HepG2 (cell line): ENCODE data around the gene NPTXR.

ENCODE experiments used
- HNF4G ChIP-seq, 2 experiments: sonication (generic) in 1 of 2; formaldehyde crosslinking in 1 of 2; IDR thresholded peaks; 2 replicates each; pipeline versions ENCODE4 v1.4.0 to v1.6.1; 2011 to 2020; ENCODE audit warnings: borderline replicate concordance in 2 of 2, low read depth in 2 of 2, mild to moderate bottlenecking in 2 of 2, low read length in 1 of 2, missing genetic modification reagents in 1 of 2, moderate library complexity in 1 of 2
- MYC ChIP-seq: sonication (generic); formaldehyde crosslinking; IDR thresholded peaks from 2 replicates; pipeline ENCODE4 v1.9.0; 2021; ENCODE audit warnings: missing genetic modification reagents, borderline replicate concordance
- SP1 ChIP-seq, 2 experiments: fragments of 450-650 bp in 1 of 2; sonication (generic) in 1 of 2; formaldehyde crosslinking in 1 of 2; IDR thresholded peaks; 2 replicates each; pipeline versions ENCODE4 v1.4.0 to v1.6.1; 2016 to 2020; ENCODE audit warnings: missing genetic modification reagents in 1 of 2
- STAG1 ChIP-seq: sonication (generic); formaldehyde crosslinking; IDR thresholded peaks from 2 replicates; pipeline ENCODE4 v1.4.0; 2020; ENCODE audit warnings: missing genetic modification reagents
- TEAD2 ChIP-seq: sonication (generic); formaldehyde crosslinking; IDR thresholded peaks from 2 replicates; pipeline ENCODE4 v1.9.0; 2021; ENCODE audit warnings: missing genetic modification reagents
- ZNF234 ChIP-seq: sonication (generic); formaldehyde crosslinking; conservative IDR thresholded peaks from 2 replicates; pipeline ENCODE4 v1.5.1; 2020; ENCODE audit warnings: mild to moderate bottlenecking, missing genetic modification reagents
- ZNF501 ChIP-seq: sonication (generic); formaldehyde crosslinking; IDR thresholded peaks from 2 replicates; pipeline ENCODE4 v1.5.1; 2020; ENCODE audit warnings: mild to moderate bottlenecking, moderate library complexity, missing genetic modification reagents
- TF ChIP-seq, protein P1 (sequence below): IDR thresholded peaks from 2 replicates; pipeline ENCODE4 v1.6.1; 2016
- TF ChIP-seq, protein P2 (sequence below): sonication (generic); formaldehyde crosslinking; IDR thresholded peaks from 2 replicates; pipeline ENCODE4 v1.4.0; 2020; ENCODE audit warnings: missing genetic modification reagents, borderline replicate concordance
- TF ChIP-seq, protein P3 (sequence below): sonication (generic); formaldehyde crosslinking; IDR thresholded peaks from 2 replicates; pipeline ENCODE4 v1.5.1; 2020; ENCODE audit warnings: mild to moderate bottlenecking, missing genetic modification reagents, moderate library complexity
- TF ChIP-seq, protein P4 (sequence below): sonication (generic); formaldehyde crosslinking; IDR thresholded peaks from 2 replicates; pipeline ENCODE4 v1.5.0; 2020; ENCODE audit warnings: mild to moderate bottlenecking, missing genetic modification reagents, moderate library complexity

DNA sequence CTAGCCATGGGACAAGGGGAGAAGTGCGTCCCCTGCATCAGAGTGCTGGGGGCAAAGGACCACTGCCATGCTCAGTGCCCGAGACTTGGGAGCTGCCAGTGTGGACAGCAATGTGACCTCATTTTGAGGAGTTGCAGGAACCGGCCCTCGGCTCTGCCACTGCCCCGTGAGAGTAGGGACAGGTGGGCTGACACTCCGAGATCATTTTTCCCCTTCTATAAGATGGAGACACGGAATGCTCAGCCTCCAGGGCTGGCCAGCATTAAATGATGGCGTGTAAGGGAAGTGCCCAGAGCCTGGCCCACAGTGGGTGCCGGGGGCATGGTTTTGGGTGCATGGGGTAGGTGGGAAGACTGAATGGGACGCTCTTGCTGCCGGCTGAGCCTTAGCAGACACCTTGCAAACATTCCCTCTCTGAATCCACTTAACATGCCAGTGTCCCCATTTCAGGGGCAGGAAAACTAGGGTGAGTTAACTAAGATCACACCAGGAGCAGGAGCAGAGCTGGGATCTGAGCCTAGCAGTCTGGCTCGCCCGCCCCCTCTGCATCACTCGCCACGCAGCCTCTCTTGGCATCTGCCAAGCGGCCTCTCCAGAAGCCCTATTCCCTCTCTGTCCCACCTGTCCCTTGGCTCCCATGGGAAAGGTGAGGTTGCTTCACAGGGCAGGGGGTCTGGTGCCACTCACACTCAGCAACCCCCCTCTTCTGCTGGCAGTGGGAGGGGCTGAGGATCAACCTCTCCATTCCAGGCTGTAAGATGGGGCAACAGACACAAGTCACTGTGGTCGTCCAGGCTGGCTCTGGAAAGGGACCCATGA is 13.6 kb downstream of the NPTXR start:
- TF ChIP-seq SP1 (IDR thresholded peaks at IDR 0.05): no peak
- TF ChIP-seq SP1 (CRISPR knock-in tag; IDR thresholded peaks at IDR 0.05): no peak
- no peak for TF ChIP-seq TEAD2 (CRISPR knock-in tag)
- TF ChIP-seq STAG1 (CRISPR knock-in tag): no peak
- TF ChIP-seq, protein P1, sequence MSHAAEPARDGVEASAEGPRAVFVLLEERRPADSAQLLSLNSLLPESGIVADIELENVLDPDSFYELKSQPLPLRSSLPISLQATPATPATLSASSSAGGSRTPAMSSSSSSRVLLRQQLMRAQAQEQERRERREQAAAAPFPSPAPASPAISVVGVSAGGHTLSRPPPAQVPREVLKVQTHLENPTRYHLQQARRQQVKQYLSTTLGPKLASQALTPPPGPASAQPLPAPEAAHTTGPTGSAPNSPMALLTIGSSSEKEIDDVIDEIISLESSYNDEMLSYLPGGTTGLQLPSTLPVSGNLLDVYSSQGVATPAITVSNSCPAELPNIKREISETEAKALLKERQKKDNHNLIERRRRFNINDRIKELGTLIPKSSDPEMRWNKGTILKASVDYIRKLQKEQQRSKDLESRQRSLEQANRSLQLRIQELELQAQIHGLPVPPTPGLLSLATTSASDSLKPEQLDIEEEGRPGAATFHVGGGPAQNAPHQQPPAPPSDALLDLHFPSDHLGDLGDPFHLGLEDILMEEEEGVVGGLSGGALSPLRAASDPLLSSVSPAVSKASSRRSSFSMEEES (CRISPR knock-in tag): no peak
- TF ChIP-seq HNF4G (IDR thresholded peaks at IDR 0.05; ENCODE audit: borderline replicate concordance, low read depth, low read length): no peak
- TF ChIP-seq HNF4G (CRISPR knock-in tag; IDR thresholded peaks at IDR 0.05; ENCODE audit: borderline replicate concordance, low read depth): no peak
- no peak for TF ChIP-seq ZNF234 (CRISPR knock-in tag)
- no peak for TF ChIP-seq ZNF501
- TF ChIP-seq, protein P2, sequence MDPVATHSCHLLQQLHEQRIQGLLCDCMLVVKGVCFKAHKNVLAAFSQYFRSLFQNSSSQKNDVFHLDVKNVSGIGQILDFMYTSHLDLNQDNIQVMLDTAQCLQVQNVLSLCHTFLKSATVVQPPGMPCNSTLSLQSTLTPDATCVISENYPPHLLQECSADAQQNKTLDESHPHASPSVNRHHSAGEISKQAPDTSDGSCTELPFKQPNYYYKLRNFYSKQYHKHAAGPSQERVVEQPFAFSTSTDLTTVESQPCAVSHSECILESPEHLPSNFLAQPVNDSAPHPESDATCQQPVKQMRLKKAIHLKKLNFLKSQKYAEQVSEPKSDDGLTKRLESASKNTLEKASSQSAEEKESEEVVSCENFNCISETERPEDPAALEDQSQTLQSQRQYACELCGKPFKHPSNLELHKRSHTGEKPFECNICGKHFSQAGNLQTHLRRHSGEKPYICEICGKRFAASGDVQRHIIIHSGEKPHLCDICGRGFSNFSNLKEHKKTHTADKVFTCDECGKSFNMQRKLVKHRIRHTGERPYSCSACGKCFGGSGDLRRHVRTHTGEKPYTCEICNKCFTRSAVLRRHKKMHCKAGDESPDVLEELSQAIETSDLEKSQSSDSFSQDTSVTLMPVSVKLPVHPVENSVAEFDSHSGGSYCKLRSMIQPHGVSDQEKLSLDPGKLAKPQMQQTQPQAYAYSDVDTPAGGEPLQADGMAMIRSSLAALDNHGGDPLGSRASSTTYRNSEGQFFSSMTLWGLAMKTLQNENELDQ (CRISPR knock-in tag): no peak
- TF ChIP-seq, protein P3, sequence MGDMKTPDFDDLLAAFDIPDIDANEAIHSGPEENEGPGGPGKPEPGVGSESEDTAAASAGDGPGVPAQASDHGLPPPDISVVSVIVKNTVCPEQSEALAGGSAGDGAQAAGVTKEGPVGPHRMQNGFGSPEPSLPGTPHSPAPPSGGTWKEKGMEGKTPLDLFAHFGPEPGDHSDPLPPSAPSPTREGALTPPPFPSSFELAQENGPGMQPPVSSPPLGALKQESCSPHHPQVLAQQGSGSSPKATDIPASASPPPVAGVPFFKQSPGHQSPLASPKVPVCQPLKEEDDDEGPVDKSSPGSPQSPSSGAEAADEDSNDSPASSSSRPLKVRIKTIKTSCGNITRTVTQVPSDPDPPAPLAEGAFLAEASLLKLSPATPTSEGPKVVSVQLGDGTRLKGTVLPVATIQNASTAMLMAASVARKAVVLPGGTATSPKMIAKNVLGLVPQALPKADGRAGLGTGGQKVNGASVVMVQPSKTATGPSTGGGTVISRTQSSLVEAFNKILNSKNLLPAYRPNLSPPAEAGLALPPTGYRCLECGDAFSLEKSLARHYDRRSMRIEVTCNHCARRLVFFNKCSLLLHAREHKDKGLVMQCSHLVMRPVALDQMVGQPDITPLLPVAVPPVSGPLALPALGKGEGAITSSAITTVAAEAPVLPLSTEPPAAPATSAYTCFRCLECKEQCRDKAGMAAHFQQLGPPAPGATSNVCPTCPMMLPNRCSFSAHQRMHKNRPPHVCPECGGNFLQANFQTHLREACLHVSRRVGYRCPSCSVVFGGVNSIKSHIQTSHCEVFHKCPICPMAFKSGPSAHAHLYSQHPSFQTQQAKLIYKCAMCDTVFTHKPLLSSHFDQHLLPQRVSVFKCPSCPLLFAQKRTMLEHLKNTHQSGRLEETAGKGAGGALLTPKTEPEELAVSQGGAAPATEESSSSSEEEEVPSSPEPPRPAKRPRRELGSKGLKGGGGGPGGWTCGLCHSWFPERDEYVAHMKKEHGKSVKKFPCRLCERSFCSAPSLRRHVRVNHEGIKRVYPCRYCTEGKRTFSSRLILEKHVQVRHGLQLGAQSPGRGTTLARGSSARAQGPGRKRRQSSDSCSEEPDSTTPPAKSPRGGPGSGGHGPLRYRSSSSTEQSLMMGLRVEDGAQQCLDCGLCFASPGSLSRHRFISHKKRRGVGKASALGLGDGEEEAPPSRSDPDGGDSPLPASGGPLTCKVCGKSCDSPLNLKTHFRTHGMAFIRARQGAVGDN (CRISPR knock-in tag): no peak
- TF ChIP-seq, protein P4, sequence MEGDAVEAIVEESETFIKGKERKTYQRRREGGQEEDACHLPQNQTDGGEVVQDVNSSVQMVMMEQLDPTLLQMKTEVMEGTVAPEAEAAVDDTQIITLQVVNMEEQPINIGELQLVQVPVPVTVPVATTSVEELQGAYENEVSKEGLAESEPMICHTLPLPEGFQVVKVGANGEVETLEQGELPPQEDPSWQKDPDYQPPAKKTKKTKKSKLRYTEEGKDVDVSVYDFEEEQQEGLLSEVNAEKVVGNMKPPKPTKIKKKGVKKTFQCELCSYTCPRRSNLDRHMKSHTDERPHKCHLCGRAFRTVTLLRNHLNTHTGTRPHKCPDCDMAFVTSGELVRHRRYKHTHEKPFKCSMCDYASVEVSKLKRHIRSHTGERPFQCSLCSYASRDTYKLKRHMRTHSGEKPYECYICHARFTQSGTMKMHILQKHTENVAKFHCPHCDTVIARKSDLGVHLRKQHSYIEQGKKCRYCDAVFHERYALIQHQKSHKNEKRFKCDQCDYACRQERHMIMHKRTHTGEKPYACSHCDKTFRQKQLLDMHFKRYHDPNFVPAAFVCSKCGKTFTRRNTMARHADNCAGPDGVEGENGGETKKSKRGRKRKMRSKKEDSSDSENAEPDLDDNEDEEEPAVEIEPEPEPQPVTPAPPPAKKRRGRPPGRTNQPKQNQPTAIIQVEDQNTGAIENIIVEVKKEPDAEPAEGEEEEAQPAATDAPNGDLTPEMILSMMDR (CRISPR knock-in tag): no peak
- TF ChIP-seq MYC (CRISPR knock-in tag): no peak
